ENCODE results near the gene PCCB. TPM values are rescaled to one million over a fixed set of nuclear protein-coding genes. Genes with fewer than 3 reads are reported as not detected.
A peak's percentile ranks its signal among the peaks of the same experiment; 100 is the strongest.

The PCCB gene
- total RNA-seq, 2 experiments from 2014 or later, result 8.3 to 10.2 TPM

DNA sequence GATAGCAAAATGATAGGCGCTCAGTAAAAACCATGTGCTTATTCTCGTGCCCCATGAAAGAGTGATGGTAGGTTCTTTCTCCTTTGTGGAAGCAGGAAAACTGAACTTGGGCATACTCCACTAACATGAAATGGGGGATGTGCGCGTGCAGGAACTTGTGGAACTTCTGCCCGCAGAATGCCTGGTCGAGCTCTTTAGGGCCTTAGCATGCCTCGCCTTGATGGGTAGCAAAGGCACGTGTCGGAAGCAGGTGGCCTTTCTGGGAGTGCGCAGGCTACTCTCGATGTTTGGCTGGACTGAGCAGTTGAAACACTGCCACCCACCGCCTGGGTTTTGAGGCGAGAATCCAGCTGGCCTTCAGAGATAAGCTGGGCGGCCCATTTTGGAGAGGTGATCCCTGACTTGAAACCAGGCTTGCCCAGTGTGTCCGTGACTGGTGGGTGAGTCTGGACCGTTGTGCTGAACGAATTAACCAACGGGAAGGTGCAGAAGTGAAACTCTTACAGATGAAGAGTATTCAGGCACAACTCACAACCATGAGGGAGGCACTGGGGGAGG lies 842 bp downstream of the PCCB start:
- H3K36me3 ChIP-seq (ENCODE audit: insufficient read depth, low read length), result peaks cover 5% of the 10 kb centered on the region
- CTCF ChIA-PET, result interaction anchor here (1.2 to 1.4 kb wide), 5 partner anchors 44 to 501 kb away, joined by 3 to 10 read pairs (median 4); partner anchors contain the start of genes MSL2 and STAG1
- peaks cover 15% of the 10 kb centered on the region for H3K36me3 Mint-ChIP-seq (ENCODE audit: low read depth)
- no peak for TF ChIP-seq CTCF (IDR thresholded peaks at IDR 0.05)
- intact Hi-C loops (cut with DNase I, micrococcal nuclease), result loop anchor here (1.0 to 10.0 kb wide), 6 partner anchors 56 to 504 kb away; partner anchors contain the start of gene STAG1 (in 2 of the 2)
- POLR2A ChIA-PET, result interaction anchor here (1.1 to 3.4 kb wide), 4 partner anchors 54 to 611 kb away, joined by 5 to 51 read pairs (median 19); partner anchors contain the start of genes MSL2, NCK1 and STAG1
- no peaks in the 10 kb centered on the region for H3K27me3 ChIP-seq (ENCODE audit: control insufficient read depth in 1 of 2, insufficient read depth in 2 of 2, low read length in 2 of 2)
- H3K27ac Mint-ChIP-seq, result peak overlapping the region; percentile 85
- peak overlapping the region; percentile 91 for H3K4me3 Mint-ChIP-seq
- peaks cover 23% of the 10 kb centered on the region for H3K4me1 ChIP-seq (ENCODE audit: insufficient read depth, low read length)
- H3K9me3 Mint-ChIP-seq, result no peaks in the 10 kb centered on the region
- no peaks in the 10 kb centered on the region for H3K27me3 Mint-ChIP-seq
- H3K27ac ChIP-seq (ENCODE audit: low read depth in 1 of 2, low read length in 2 of 2), result peak overlapping the region; percentile 72 to 78
- H3K4me3 ChIP-seq (ENCODE audit: low read length), result peak overlapping the region; percentile 63
- DNase-seq (peak in 7 of 14 experiments; percentile 2 to 47 (median 22)), ATAC-seq (ENCODE audit: poor library complexity) (no peak)
- no peaks in the 10 kb centered on the region for H3K9me3 ChIP-seq (ENCODE audit: control insufficient read depth in 1 of 2, insufficient read depth in 1 of 2, low read length in 2 of 2)
- peaks cover 28% of the 10 kb centered on the region for H3K4me1 Mint-ChIP-seq (ENCODE audit: low read depth)

- no peak for ATAC-seq (ENCODE audit: poor library complexity)
- no peak for TF ChIP-seq CTCF (IDR thresholded peaks at IDR 0.05)
- H3K36me3 ChIP-seq (ENCODE audit: insufficient read depth, low read length), result peaks cover 11% of the 10 kb centered on the region
- Mint-ChIP-seq H3K4me1 (ENCODE audit: low read depth) (peaks cover 28% of the 10 kb centered on the region), H3K27ac (peak overlapping the region; percentile 85), H3K36me3 (ENCODE audit: low read depth) (peaks cover 20% of the 10 kb centered on the region), H3K4me3 (peak overlapping the region; percentile 91), H3K9me3 (no peaks in the 10 kb centered on the region), H3K27me3 (no peaks in the 10 kb centered on the region)
- H3K9me3 ChIP-seq (ENCODE audit: control insufficient read depth in 1 of 2, insufficient read depth in 1 of 2, low read length in 2 of 2), result no peaks in the 10 kb centered on the region
- peaks cover 23% of the 10 kb centered on the region for H3K4me1 ChIP-seq (ENCODE audit: insufficient read depth, low read length)
- H3K4me3 ChIP-seq (ENCODE audit: low read length), result no peak overlapping the region
- intact Hi-C loops (cut with DNase I, micrococcal nuclease), result loop anchor here (2.0 to 10.0 kb wide), 5 partner anchors 57 to 503 kb away; partner anchors contain the start of gene STAG1 (in 2 of the 2)
- no peak for DNase-seq
- H3K27me3 ChIP-seq (ENCODE audit: control insufficient read depth in 1 of 2, insufficient read depth in 2 of 2, low read length in 2 of 2), result no peaks in the 10 kb centered on the region
- CTCF ChIA-PET, result interaction anchor here (0.6 to 1.4 kb wide), 4 partner anchors 54 to 501 kb away, joined by 3 to 10 read pairs (median 4); partner anchors contain the start of genes MSL2 and STAG1
- H3K27ac ChIP-seq (ENCODE audit: low read depth in 1 of 2, low read length in 2 of 2), result peak overlapping the region in 1 of 2 donors; percentile 42
- POLR2A ChIA-PET, result interaction anchor here (0.6 to 3.4 kb wide), 5 partner anchors 54 to 1637 kb away, joined by 3 to 51 read pairs (median 15); partner anchors contain the start of genes MSL2, NCK1 and STAG1
Observed at GRCh38 chr3:136251511-136251910, 1.4 kb downstream of the PCCB start.

- no peak overlapping the region for H3K4me3 ChIP-seq (ENCODE audit: low read length)
- peaks cover 14% of the 10 kb centered on the region for H3K4me1 ChIP-seq (ENCODE audit: insufficient read depth, low read length)
- ATAC-seq (ENCODE audit: poor library complexity) (no peak), DNase-seq (no peak)
- Mint-ChIP-seq H3K4me1 (ENCODE audit: low read depth) (peaks cover 17% of the 10 kb centered on the region), H3K27ac (no peak overlapping the region), H3K9me3 (no peaks in the 10 kb centered on the region), H3K27me3 (no peaks in the 10 kb centered on the region), H3K4me3 (no peak overlapping the region), H3K36me3 (ENCODE audit: low read depth) (peaks cover 48% of the 10 kb centered on the region)
- H3K9me3 ChIP-seq (ENCODE audit: control insufficient read depth in 1 of 2, insufficient read depth in 1 of 2, low read length in 2 of 2), result no peaks in the 10 kb centered on the region
- intact Hi-C loops (cut with DNase I, micrococcal nuclease), result loop anchor here (5.0 to 10.0 kb wide), 2 partner anchors 499 to 756 kb away; partner anchors contain the start of gene STAG1 (in 1 of the 2)
- no peak overlapping the region for H3K27ac ChIP-seq (ENCODE audit: low read depth in 1 of 2, low read length in 2 of 2)
- no peaks in the 10 kb centered on the region for H3K27me3 ChIP-seq (ENCODE audit: control insufficient read depth in 1 of 2, insufficient read depth in 2 of 2, low read length in 2 of 2)
- peaks cover 46% of the 10 kb centered on the region for H3K36me3 ChIP-seq (ENCODE audit: insufficient read depth, low read length)
- TF ChIP-seq CTCF (IDR thresholded peaks at IDR 0.05), result no peak
- ChIA-PET POLR2A (interaction anchor here (0.6 to 0.8 kb wide), 2 partner anchors 61 to 64 kb away, joined by 3 to 4 read pairs; no protein-coding TSS in a partner anchor), CTCF (interaction anchor here (0.6 kb wide), 1 partner anchor 9 kb away, joined by 5 read pairs; no protein-coding TSS in a partner anchor)
Observed at GRCh38 chr3:136255672-136256406, 5.7 kb downstream of the PCCB start.

Measured in CD4-positive, alpha-beta T cell (primary cell).